Mesenchymal stem cell (in vitro differentiated cells and primary cell): ENCODE measurements around the gene HTD2.

ENCODE experiments used
- DNase-seq: peaks from one replicate; pipeline ENCODE4 v3.0.0-alpha.2; 2013
- H2AFZ ChIP-seq: one replicate; pipeline ENCODE4 v1.6.1; 2013; ENCODE audit warnings: low read depth, mild to moderate bottlenecking, control low read depth, inconsistent platforms, low read length, moderate library complexity
- H2AK5ac ChIP-seq: 2 replicates; pipeline ENCODE4 v1.6.1; 2013; ENCODE audit warnings: low read length, moderate library complexity, mild to moderate bottlenecking, inconsistent platforms; ENCODE audit not compliant: severe bottlenecking
- H2BK120ac ChIP-seq: one replicate; pipeline ENCODE4 v1.6.1; 2013; ENCODE audit warnings: low read depth, mild to moderate bottlenecking, inconsistent platforms, low read length, moderate library complexity
- H2BK12ac ChIP-seq, 2 experiments: one replicate each; pipeline ENCODE4 v1.6.1; 2013; ENCODE audit warnings: inconsistent platforms in 2 of 2, low read length in 2 of 2, mild to moderate bottlenecking in 2 of 2, moderate library complexity in 2 of 2, control low read depth in 1 of 2
- H2BK15ac ChIP-seq: one replicate; pipeline ENCODE4 v1.6.1; 2013; ENCODE audit warnings: mild to moderate bottlenecking, low read depth, inconsistent platforms; ENCODE audit not compliant: poor library complexity, severe bottlenecking
- H2BK5ac ChIP-seq: 2 replicates; pipeline ENCODE4 v1.6.1; 2013; ENCODE audit warnings: low read depth, mild to moderate bottlenecking, low read length, control low read depth, inconsistent platforms; ENCODE audit not compliant: poor library complexity, severe bottlenecking
- H3K14ac ChIP-seq, 2 experiments: one replicate each; pipeline ENCODE4 v1.6.1; 2013; ENCODE audit warnings: inconsistent platforms in 2 of 2, low read length in 2 of 2, control low read depth in 1 of 2, mild to moderate bottlenecking in 1 of 2, moderate library complexity in 1 of 2
- H3K18ac ChIP-seq, 2 experiments: one replicate each; pipeline ENCODE4 v1.6.1; 2013; ENCODE audit warnings: inconsistent platforms in 2 of 2, low read length in 2 of 2, control low read depth in 1 of 2, low read depth in 1 of 2, mild to moderate bottlenecking in 1 of 2
- H3K23ac ChIP-seq, 2 experiments: one replicate each; pipeline ENCODE4 v1.6.1; 2013; ENCODE audit warnings: inconsistent platforms in 2 of 2, low read length in 2 of 2, mild to moderate bottlenecking in 2 of 2, moderate library complexity in 2 of 2, control low read depth in 1 of 2
- H3K27ac ChIP-seq: 2 replicates; pipeline ENCODE4 v1.5.1; 2013; ENCODE audit warnings: mild to moderate bottlenecking, moderate library complexity, low read length, control low read depth, inconsistent platforms; ENCODE audit not compliant: poor library complexity, severe bottlenecking
- H3K27me3 ChIP-seq, 2 experiments: 2 replicates each; pipeline versions ENCODE4 v1.6.1 to v1.7.0; 2013; ENCODE audit warnings: low read length in 2 of 2, mild to moderate bottlenecking in 2 of 2, moderate library complexity in 2 of 2, control low read depth in 1 of 2, inconsistent platforms in 1 of 2; ENCODE audit not compliant: control insufficient read depth in 1 of 2, insufficient read depth in 1 of 2
- H3K36me3 ChIP-seq, 2 experiments: 2 replicates each; pipeline versions ENCODE4 v1.6.1 to v1.7.0; 2013; ENCODE audit warnings: low read length in 2 of 2, control low read depth in 1 of 2, inconsistent platforms in 1 of 2, low read depth in 1 of 2, mild to moderate bottlenecking in 1 of 2; ENCODE audit not compliant: insufficient read depth in 2 of 2, control insufficient read depth in 1 of 2
- H3K4ac ChIP-seq, 2 experiments: one replicate each; pipeline ENCODE4 v1.6.1; 2013; ENCODE audit warnings: inconsistent platforms in 2 of 2, low read length in 2 of 2, mild to moderate bottlenecking in 2 of 2, moderate library complexity in 2 of 2, control low read depth in 1 of 2, low read depth in 1 of 2
- H3K4me1 ChIP-seq: 2 replicates; pipeline ENCODE4 v1.6.1; 2013; ENCODE audit warnings: low read depth, low read length, control low read depth; ENCODE audit not compliant: control insufficient read depth, insufficient read depth
- H3K4me2 ChIP-seq: 2 replicates; pipeline ENCODE4 v1.6.1; 2013; ENCODE audit warnings: low read length, mild to moderate bottlenecking, inconsistent platforms; ENCODE audit not compliant: poor library complexity, severe bottlenecking
- H3K4me3 ChIP-seq, 2 experiments: 2 replicates each; pipeline versions ENCODE4 v1.5.1 to v1.7.0; 2013; ENCODE audit warnings: low read length in 2 of 2, mild to moderate bottlenecking in 2 of 2, control low read depth in 1 of 2, low read depth in 1 of 2; ENCODE audit not compliant: insufficient read depth in 1 of 2
- H3K79me1 ChIP-seq: replicated peaks from 2 replicates; pipeline ENCODE4 v1.6.1; 2013; ENCODE audit warnings: mild to moderate bottlenecking, control low read depth, low read length, inconsistent platforms; ENCODE audit not compliant: poor library complexity, severe bottlenecking
- H3K9ac ChIP-seq: 2 replicates; pipeline ENCODE4 v1.7.0; 2013; ENCODE audit warnings: mild to moderate bottlenecking, low read length, moderate library complexity
- H3K9me3 ChIP-seq: 2 replicates; pipeline ENCODE4 v1.7.0; 2013; ENCODE audit warnings: mild to moderate bottlenecking, low read length; ENCODE audit not compliant: control insufficient read depth
- H4K8ac ChIP-seq: one replicate; pipeline ENCODE4 v1.6.1; 2013; ENCODE audit warnings: inconsistent platforms, mild to moderate bottlenecking, low read length, moderate library complexity
- H4K91ac ChIP-seq: one replicate; pipeline ENCODE4 v1.6.1; 2013; ENCODE audit warnings: mild to moderate bottlenecking, low read length, inconsistent platforms
- WGBS: methylation state at CpG from one replicate; pipeline ENCODE4 v1.1.7; 2013; ENCODE audit warnings: mixed read lengths; 5-methylcytosine and 5-hydroxymethylcytosine counted together

Gene HTD2

GRCh38 chr3:58292866-58293265, 13.5 kb upstream of the HTD2 start:
- Histone ChIP-seq H3K9ac (no peak overlapping the region), H2BK12ac (no peak overlapping the region), H3K36me3 (peaks cover 6% of the 10 kb centered on the region in 2 experiments), H3K23ac (no peak overlapping the region), H2AK5ac (no peak overlapping the region), H4K91ac (no peak overlapping the region), H3K4me3 (no peak overlapping the region), H2BK120ac (no peak overlapping the region), H3K18ac (no peak overlapping the region), H3K27me3 (peaks cover under 1 to 8% of the 10 kb centered on the region in 2 experiments), H3K14ac (no peak overlapping the region), H4K8ac (no peak overlapping the region), H3K4ac (no peak overlapping the region), H2BK5ac (no peak overlapping the region), H2BK15ac (no peak overlapping the region), H3K4me2 (no peak overlapping the region), H3K9me3 (peaks cover 10% of the 10 kb centered on the region), H3K4me1 (no peaks in the 10 kb centered on the region), H3K27ac (no peak overlapping the region), H3K79me1 (no peaks in the 10 kb centered on the region), H2AFZ (no peak overlapping the region)
- no peak for DNase-seq
- 88% methylated on average over 10 of the region's 10 CpGs for WGBS

DNA sequence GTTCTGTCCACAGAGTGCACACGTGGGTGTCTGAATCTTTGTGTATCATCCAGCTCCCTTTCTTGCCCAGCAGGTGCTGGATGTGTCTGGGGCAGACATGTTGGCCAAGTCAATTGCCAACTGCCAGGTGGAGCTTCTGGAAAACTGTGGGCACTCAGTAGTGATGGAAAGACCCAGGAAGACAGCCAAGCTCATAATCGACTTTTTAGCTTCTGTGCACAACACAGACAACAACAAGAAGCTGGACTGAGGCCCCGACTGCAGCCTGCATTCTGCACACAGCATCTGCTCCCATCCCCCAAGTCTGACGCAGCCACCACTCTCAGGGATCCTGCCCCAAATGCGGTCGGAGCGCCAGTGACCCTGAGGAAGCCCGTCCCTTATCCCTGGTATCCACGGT, 12.8 kb upstream of the HTD2 start:
- no peak overlapping the region for H3K4me2 ChIP-seq
- H3K23ac ChIP-seq: no peak overlapping the region
- no peak overlapping the region for H4K8ac ChIP-seq
- H3K36me3 ChIP-seq: peaks cover 1 to 6% of the 10 kb centered on the region in 2 experiments
- H3K14ac ChIP-seq: no peak overlapping the region
- no peak overlapping the region for H2AFZ ChIP-seq
- WGBS: 85% methylated on average over 9 of the region's 9 CpGs
- no peak overlapping the region for H2BK15ac ChIP-seq
- peaks cover 7 to 14% of the 10 kb centered on the region in 2 experiments for H3K27me3 ChIP-seq
- no peak overlapping the region for H2BK120ac ChIP-seq
- no peak for DNase-seq
- no peak overlapping the region for H3K18ac ChIP-seq
- no peak overlapping the region for H3K4me3 ChIP-seq
- no peaks in the 10 kb centered on the region for H3K4me1 ChIP-seq
- no peak overlapping the region for H4K91ac ChIP-seq
- H3K27ac ChIP-seq: no peak overlapping the region
- no peak overlapping the region for H3K9ac ChIP-seq
- no peak overlapping the region for H2AK5ac ChIP-seq
- H2BK5ac ChIP-seq: no peak overlapping the region
- no peak overlapping the region for H2BK12ac ChIP-seq
- no peak overlapping the region for H3K4ac ChIP-seq
- peaks cover 10% of the 10 kb centered on the region for H3K9me3 ChIP-seq
- H3K79me1 ChIP-seq: no peaks in the 10 kb centered on the region

- no peak overlapping the region for H3K4ac ChIP-seq
- no peak for DNase-seq
- H3K18ac ChIP-seq: no peak overlapping the region
- H3K14ac ChIP-seq: no peak overlapping the region
- 76% methylated on average over 4 of the region's 5 CpGs for WGBS
- no peak overlapping the region for H2BK5ac ChIP-seq
- H3K27me3 ChIP-seq: peaks cover 15 to 28% of the 10 kb centered on the region in 2 experiments
- H3K9me3 ChIP-seq: peaks cover 10% of the 10 kb centered on the region
- peaks cover 0 to 6% of the 10 kb centered on the region in 2 experiments for H3K36me3 ChIP-seq
- H2BK15ac ChIP-seq: no peak overlapping the region
- H2BK12ac ChIP-seq: no peak overlapping the region
- no peak overlapping the region for H3K4me3 ChIP-seq
- H3K23ac ChIP-seq: no peak overlapping the region
- no peak overlapping the region for H4K91ac ChIP-seq
- no peak overlapping the region for H3K9ac ChIP-seq
- H2AFZ ChIP-seq: no peak overlapping the region
- no peak overlapping the region for H2AK5ac ChIP-seq
- no peaks in the 10 kb centered on the region for H3K4me1 ChIP-seq
- no peak overlapping the region for H4K8ac ChIP-seq
- H2BK120ac ChIP-seq: no peak overlapping the region
- no peak overlapping the region for H3K4me2 ChIP-seq
- no peak overlapping the region for H3K27ac ChIP-seq
- no peaks in the 10 kb centered on the region for H3K79me1 ChIP-seq
Observed at GRCh38 chr3:58296269-58296668, 10.1 kb upstream of the HTD2 start.

DNA sequence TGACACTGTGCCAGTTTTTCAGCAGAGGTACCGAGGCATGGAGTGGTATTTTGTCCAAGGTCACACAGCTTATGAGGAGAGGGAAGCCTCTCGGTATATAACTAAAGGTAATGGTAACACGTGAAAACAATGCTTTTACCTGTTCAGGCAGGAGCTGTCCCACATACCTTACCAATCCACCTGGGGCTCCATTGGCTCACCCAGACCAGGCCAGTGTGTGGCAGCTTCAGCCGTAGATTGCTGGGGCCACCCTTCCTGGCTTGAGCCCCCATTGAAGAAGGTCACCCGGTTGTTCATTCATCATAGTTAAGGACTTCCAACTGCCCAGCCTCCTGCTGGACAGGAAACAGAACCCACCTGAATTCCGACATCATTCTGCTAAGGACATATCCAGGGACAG, 9.5 kb upstream of the HTD2 start:
- Histone ChIP-seq H4K8ac (no peak overlapping the region), H3K9me3 (peaks cover 10% of the 10 kb centered on the region), H3K23ac (no peak overlapping the region), H3K27me3 (peaks cover 20 to 34% of the 10 kb centered on the region in 2 experiments), H3K4me2 (no peak overlapping the region), H2BK5ac (no peak overlapping the region), H2AFZ (no peak overlapping the region), H2BK12ac (no peak overlapping the region), H3K27ac (no peak overlapping the region), H2BK120ac (no peak overlapping the region), H3K79me1 (no peaks in the 10 kb centered on the region), H4K91ac (no peak overlapping the region), H3K4me1 (no peaks in the 10 kb centered on the region), H2AK5ac (no peak overlapping the region), H3K36me3 (peaks cover 0 to 6% of the 10 kb centered on the region in 2 experiments), H3K18ac (no peak overlapping the region), H3K9ac (no peak overlapping the region), H2BK15ac (no peak overlapping the region), H3K14ac (no peak overlapping the region), H3K4me3 (no peak overlapping the region), H3K4ac (no peak overlapping the region)
- WGBS: 95% methylated on average over 6 of the region's 6 CpGs
- DNase-seq: no peak
